ENCODE measurements around the gene TXNDC17.
A peak's percentile ranks its signal among the peaks of the same experiment; 100 is the strongest.
"Not testable (repeated sequence)": the region's sequence is repeated elsewhere in the genome, so short reads cannot be mapped to it uniquely, and the experiment has no call there.

Gene TXNDC17

GRCh38 chr17:6638046-6638908, 2.6 kb upstream of the TXNDC17 start:
- DNase-seq, result no peak

GRCh38 chr17:6639014-6639585, 1.8 kb upstream of the TXNDC17 start:
- no peak for DNase-seq

DNA sequence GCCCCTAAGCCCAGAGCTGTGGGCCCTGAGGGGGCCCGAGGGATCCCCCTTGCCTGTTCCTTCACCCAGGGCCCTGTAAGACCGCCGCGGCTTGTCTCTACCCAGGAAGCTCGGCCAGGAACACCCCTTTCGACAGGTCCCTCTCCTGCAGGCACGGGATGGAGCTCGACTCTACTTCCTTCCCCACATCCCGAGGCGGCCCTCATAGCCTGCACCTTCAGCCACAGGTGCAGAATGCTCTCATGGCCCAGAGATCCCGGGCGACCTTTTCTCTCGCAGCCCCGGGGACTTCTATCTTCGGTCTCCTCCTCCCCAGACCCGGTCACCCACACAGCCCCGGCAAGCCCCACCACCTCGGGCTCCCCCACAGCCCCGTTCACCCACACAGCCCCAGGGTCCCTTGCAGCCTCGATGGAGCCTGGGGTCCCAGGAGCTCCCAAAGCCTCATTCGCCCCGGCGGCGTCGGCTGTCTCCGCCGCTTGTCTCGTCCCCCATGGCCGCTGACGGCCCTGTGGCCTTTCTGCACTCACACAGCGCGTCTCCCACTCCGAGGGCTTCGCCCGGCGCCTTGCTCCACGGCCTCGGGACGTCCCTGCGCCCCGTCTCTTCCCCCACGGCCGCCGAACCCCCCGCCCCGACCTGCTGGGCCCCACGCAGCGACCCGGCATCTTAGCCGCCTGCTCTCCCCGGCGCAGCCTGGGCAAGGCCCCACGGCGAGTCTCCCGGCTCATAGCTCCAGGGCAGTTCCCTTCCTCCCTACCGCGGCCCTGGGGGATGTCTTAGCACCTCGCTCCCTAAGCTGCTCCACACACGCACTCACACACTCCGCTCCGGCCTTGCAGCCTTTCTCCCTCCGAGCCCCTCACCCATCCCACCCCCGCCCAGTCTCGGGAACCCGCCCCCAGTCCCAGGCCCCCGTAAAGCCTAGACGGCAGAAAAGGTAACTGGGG, 999 bp upstream of the TXNDC17 start:
- no peak for DNase-seq

DNA sequence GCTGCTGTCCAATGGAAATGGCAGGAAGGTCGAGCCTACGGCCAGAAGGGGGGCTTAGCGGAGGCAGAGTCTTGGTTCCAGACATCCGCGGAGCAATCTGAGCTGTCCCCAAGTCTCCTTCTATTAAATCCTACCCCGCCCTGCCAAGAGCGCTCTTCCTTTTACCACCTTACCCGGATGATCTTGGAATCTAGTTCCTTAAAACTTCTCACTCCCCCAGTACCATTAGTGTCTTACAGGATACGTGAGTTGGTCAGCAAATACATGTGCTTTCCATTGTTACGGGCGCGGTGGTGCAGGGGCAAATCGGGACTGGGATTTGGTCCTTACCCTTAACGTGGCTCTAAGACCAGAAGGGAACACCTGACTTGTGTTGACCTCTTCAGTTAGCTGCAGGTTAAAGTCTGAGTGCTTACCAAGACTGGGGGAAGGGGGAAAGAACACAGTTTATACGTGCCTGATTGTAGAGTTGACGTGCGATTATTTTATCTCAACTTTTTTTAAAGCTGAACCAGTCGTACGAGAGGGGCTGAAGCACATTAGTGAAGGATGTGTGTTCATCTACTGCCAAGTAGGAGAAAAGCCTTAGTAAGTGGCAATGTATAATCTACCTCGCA, 495 bp downstream of the TXNDC17 start:
- DNase-seq, result no peak

DNA sequence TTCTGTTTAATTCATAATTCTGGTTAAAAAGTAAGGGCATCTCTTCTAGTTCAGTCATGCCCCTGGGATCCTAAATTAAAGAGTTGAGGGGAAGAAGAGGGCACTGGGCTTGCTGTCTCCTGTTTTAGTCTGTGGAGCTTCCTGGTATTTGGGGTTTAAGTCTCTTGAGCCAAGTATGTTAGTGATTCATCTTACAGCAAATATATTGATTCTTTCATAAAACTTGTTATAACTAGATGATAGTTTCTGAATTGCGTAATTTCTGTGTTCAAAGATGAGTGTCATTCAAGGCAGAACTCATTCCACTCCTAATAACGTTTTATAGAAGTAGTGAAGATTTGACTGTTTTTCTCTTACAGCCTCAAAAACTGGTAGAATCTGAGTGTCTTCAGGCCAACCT, 1.7 kb downstream of the TXNDC17 start:
- no peak for DNase-seq

DNA sequence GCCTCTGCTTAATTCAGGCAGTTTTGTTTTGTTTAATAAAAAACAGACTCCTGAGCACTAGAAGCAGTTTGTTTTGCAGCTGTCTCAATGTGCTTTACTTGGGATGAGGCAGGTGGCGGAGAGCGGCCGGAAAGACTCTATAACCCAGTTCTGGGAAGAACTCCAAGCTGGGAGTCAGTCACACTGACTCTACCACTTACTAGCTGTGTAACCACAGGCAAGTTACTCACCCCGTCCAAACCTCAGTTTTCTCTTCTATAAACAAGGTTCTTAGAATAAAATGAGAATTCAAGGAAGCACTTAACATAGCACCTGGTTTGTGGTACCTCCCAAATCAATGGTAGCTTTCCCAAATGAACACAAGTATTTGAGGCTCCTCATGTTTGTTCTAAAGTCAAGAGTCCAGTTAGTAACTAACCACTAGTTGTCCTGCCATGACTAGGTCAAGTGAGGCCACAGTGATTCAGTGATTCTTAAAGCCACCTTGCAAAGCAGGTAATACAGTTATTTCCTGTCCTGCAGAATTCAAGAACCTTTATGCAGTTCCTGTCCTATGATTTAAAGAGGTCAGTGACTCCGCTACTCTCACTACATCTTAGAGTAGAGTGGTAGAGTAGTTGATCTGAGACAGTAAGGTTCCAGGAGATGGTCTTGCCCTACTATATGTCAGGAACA, 2.7 kb downstream of the TXNDC17 start:
- DNase-seq, result no peak

DNA sequence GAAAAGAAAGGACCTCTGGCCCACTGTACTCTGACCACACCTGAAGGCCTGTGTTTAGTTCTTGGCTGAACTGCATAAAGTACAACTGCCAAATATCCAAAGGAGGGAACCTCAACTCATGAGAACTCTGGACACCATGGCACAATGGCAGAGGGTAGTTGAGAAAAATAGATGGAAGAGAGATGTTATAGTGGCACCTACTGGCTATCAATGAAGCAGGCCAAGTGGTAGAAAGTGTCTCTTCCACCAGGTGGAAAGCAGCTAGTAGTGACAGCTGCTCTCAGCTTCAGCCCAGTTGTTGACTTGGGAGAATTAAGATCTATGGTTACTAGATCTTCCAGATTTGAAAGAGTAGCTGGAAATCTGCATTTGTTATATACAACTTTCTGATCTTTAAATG, 7.3 kb downstream of the TXNDC17 start:
- no peak for DNase-seq

DNA sequence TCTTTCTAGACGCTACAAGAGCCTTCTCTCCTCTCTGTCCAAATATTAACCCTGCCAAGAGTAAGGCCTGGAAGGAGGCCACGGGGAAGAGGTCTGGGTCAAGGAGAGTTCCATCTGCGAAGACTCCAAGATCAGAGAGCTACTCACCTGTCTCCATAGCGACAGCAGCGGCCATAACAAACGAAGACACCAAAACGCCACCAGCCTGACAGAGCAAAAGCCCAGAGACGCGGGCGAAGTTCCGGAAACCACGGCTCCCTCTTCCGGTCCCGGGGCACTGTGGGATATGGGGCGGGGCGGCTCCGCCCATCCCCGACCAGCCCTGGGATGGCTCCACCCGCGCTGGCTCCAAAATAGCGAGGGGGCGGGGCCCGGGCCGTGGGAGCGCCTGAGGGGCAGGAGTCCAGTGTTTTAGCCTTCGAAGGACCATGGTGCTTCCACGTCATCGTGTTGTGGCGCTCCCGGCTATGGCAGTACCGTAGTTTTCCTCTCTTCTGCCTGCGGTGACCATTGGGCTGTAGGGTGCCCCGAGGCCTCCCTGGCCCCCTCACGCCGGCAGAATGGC, 10.6 kb downstream of the TXNDC17 start, which contains the start of the genes C17orf100 and MED31:
Gene C17orf100 (plus strand): TSS at position 409 of the 565 bp plus-strand sequence. CDS start 152 bp downstream, at position 561.
Gene MED31 (minus strand): TSS at position 252 of the 565 bp plus-strand sequence. CDS start 77 bp downstream, at position 175.
- peak; percentile 87 for DNase-seq

GRCh38 chr17:6651919-6652452, 11.1 kb downstream of the TXNDC17 start:
- no peak for DNase-seq

DNA sequence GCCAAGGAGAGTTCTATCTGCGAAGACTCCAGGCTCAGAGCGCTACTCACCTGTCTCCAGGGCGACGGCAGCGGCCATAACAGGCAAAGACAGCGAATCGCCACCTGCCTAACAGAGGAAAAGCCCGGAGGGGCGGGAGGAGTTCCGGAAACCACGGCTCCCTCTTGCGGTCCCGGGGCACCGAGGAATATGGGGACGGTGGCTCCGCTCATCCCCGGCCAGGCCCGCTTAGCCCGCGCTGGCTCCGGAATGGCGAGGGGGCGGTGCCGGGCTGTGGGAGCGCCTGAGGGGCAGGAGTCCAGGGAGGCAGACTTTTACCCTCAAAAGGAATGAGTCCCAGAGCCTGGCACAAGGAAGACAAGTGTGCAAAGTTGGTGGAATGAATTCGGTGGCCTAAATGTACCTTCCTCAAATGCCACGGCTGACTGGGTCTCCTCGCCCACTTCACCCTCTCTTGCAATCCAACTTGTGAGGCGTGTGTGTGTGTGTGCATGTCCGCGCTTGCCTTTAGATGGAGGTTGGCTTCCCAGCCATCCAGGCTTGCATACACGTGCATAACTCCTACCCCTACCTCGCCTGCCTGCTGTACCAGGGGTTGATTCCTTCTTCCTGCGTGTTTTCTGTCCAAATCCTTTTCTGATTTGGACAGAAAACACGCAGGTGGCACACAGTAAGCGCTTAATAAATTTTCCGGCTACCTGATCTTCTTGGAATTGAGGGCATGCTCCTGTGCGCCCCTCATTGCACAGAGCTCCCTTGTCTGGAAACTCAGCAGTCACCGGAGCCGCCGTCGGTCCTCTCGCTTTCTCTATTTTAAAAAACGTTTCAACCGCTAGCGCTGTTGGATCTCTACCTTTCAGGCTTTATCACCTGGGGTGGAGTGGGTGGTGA, 14.2 kb downstream of the TXNDC17 start:
- peak; percentile 51 for DNase-seq

DNA sequence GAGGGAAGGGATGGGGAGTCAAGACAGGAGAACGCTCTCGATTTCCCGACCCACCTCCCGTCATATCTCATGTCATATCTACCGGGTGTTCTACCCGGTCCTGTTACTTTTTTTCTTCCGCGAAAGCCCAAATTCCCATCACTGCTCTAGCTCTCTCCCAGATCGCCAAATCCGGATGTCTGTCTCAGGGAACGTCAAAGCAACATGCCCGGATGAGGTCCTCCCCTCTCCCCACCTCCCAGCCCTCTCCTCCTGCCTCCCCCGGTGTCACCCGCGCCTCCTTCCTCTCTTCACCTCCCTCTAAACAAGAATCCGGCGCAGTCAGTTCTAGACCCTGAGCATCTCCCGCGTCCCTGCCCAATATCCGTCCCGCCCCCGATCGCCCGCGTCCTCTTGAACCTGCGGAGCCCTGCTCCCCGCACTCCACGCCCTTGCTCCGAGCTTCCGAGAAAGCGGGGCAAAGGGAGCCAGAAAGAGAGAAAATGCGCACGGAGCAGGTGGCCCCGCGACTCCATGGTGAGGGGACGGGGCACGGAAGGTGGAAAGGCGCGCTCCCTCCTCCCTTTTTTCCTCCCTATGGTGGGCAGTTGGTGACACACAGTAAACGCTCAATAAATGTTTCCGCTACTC, 15.0 kb downstream of the TXNDC17 start:
- DNase-seq, result not testable (repeated sequence)

DNA sequence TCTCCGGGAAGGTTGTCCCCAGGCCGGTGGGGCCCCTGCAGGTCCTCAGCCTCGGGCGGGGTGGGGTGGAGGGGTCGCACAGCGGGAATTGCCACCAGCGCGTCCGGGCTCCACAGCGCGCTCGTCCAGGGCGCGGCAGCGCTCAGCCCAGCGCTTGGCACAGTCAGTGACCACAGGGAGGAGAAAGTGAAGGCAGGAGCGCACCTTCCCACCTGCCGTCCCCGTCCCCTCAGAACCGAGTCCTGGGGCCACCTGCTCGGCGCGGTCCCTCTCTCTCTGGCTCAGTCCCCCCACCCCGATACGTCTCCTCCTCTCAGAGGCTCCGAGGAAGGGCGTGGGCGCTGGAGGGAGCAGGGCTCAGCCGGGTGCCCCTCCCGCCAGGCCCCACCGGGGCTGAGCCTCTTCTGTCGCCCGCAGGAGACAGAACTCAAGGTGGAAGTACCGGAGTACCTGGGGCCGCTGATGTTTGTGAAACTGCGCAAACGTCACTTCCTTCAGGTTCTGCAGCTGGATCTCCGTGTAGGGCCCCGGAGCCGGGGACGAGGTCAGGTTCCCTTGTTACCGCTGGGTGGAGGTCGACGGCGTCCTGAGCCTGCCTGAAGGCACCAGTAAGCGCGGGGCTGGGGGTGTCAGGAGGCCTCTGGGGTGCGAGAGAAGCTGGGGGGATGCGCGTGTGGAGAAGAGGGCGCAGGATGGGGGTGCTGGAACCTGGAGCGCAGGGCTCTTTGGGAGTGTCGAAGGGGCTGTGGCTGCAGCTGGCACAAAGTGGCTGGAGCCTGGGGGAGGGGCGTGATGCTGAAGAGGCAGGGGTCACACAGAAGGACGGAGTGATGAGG, 16.2 kb downstream of the TXNDC17 start:
- not testable (repeated sequence) for DNase-seq

- no peak for DNase-seq
Observed at GRCh38 chr17:6657633-6658287, 16.9 kb downstream of the TXNDC17 start.

- DNase-seq, result not testable (repeated sequence)
Observed at GRCh38 chr17:6658411-6658810, 17.6 kb downstream of the TXNDC17 start.

DNA sequence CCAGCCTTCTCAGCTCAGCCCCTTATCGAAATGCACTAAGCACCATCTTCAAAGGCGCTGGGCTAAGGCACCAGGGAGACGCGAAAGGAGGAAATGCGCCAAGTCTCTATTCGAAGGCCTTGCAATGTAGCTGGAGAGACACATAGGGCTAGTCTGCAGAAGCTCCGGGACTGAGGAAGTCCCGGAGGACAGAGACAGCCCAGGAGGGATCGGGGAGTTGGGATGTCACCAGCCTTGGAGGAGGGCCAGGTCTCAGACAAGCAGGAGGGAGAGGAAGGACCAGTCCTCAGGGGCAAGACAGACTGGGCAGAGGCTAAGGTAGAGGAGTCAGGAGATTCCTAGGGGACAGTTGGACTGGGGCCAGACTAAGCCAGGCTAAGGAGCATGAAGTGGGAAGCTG, 19.2 kb downstream of the TXNDC17 start:
- no peak for DNase-seq

DNA sequence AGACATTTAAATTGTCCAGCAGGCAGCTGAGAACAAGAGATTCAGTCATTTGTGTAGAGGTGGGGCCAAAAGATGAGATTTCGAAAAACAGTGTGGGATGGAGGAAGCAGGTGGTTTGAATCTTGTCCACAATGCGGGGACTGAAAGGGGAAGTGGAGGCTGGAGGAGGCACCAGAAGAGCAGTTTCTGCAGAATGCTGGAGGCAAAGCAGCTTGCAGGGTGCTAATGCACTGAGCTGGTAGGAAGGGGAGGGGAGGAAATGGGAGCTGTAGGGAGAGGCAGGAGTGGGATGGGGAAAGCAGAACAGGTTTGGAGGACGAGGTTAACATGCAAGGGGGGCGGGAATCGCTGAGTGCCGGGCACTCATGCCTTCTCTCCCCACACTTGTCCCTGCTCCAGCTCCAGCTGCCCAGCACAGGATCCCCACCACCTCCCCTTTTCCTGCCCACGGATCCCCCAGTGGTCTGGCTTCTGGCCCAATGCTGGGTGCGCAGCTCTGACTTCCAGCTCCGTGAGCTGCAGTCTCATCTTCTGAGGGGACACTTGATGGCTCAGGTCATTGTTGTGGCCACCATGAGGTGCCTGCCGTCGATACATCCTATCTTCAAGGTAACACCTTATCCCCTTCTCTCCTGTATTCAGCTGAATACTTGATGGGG, 20.1 kb downstream of the TXNDC17 start:
- no peak for DNase-seq

GRCh38 chr17:6661464-6661848, 20.6 kb downstream of the TXNDC17 start:
- no peak for DNase-seq

DNA sequence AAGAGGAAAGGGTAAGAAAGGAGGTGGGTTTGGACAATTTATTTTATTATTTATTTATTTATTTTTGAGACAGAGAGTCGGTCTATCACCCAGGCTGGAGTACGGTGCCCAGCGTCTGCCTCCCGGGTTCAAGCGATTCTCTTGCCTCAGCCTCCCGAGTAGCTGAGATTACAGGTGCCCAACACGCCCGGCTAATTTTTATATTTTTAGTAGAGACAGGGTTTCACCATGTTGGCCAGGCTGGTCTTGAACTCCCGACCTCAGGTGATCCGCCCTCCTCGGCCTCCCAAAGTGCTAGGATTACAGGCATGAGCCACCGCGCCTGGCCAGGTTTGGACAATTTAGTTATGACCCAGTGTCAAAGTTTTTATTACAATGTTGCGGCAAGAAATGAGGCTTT, 22.3 kb downstream of the TXNDC17 start:
- DNase-seq, result not testable (repeated sequence)

Measured in NCI-H345 (cell line).